WTC11 (cell line): ENCODE measurements around the gene DDX51.

ENCODE experiments used
- CREM ChIP-seq: sonication (generic); formaldehyde crosslinking; IDR thresholded peaks from 2 replicates; pipeline ENCODE4 v1.8.1; 2022; ENCODE audit warnings: mild to moderate bottlenecking, missing genetic modification reagents, moderate library complexity
- TF ChIP-seq, protein P1 (sequence below): fragments of 200-600 bp; IDR thresholded peaks from 2 replicates; pipeline ENCODE4 v1.8.0; 2022; ENCODE audit warnings: antibody characterized with exemption

DNA sequence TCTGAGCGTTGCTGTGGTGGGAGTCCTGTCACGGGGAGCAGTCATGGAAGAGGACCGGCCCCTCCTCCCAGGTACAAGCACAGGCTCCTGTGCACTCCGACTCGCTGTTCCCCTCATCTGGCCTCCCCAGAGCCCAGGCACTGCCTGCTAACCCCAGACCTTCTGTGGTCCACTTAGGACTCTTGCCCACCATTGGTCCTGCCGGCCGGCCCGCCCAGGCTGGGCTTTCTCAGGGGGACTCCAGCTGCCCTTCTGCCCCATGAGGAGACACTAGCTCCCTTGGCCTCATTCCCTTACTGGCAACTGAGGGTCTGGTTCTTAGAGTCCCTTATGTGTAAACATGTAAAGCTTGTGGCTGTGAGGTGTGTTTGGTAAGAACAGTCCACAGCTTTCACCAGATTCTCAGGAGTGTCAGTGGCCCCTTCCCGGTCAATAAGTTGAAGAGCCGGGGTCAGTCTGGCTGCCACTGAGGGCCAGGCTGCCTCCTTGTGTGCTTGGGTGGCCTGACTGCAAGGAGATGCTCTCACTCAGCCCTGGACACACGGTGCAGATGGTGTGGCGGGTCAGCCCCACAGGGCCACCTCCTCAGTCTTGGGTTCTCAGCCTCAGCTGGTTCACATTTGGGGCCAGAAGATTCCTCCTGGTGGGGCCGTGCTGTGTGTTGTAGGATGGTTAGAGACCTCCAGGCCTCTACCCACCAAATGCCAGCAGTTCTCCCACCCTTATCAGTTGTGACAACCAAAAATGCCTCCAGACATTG lies 43.6 kb downstream of the DDX51 start:
- TF ChIP-seq, protein P1, sequence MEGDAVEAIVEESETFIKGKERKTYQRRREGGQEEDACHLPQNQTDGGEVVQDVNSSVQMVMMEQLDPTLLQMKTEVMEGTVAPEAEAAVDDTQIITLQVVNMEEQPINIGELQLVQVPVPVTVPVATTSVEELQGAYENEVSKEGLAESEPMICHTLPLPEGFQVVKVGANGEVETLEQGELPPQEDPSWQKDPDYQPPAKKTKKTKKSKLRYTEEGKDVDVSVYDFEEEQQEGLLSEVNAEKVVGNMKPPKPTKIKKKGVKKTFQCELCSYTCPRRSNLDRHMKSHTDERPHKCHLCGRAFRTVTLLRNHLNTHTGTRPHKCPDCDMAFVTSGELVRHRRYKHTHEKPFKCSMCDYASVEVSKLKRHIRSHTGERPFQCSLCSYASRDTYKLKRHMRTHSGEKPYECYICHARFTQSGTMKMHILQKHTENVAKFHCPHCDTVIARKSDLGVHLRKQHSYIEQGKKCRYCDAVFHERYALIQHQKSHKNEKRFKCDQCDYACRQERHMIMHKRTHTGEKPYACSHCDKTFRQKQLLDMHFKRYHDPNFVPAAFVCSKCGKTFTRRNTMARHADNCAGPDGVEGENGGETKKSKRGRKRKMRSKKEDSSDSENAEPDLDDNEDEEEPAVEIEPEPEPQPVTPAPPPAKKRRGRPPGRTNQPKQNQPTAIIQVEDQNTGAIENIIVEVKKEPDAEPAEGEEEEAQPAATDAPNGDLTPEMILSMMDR, result no peak
- no peak for TF ChIP-seq CREM (CRISPR knock-in tag)
